ENCODE results near the gene CNTN4.

DNA sequence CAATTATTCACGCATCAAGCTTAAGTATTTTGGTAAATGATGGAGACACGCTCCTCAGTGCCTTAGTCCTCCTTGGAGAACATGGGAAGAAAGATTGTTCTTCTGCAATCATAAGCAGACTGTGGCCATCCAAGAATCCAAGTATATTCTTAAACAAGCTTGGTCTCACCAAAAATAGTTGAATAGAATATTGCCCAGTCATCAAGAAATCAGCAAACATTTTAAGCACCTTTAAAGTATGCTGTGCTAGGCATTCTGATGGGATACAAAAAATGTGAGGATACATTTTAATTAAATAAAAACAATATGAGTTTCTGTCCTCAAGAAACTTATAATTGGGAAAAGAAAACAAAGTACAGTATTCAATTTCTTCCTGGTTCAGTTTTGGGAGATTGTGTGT is 445.5 kb downstream of the CNTN4 start:
- TF ChIP-seq, protein P1, sequence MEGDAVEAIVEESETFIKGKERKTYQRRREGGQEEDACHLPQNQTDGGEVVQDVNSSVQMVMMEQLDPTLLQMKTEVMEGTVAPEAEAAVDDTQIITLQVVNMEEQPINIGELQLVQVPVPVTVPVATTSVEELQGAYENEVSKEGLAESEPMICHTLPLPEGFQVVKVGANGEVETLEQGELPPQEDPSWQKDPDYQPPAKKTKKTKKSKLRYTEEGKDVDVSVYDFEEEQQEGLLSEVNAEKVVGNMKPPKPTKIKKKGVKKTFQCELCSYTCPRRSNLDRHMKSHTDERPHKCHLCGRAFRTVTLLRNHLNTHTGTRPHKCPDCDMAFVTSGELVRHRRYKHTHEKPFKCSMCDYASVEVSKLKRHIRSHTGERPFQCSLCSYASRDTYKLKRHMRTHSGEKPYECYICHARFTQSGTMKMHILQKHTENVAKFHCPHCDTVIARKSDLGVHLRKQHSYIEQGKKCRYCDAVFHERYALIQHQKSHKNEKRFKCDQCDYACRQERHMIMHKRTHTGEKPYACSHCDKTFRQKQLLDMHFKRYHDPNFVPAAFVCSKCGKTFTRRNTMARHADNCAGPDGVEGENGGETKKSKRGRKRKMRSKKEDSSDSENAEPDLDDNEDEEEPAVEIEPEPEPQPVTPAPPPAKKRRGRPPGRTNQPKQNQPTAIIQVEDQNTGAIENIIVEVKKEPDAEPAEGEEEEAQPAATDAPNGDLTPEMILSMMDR (IDR thresholded peaks at IDR 0.05): no peak
- TF ChIP-seq EP300 (IDR thresholded peaks at IDR 0.05): no peak
- TF ChIP-seq POLR2A (IDR thresholded peaks at IDR 0.05; ENCODE audit: low read depth): no peak
- no peak for TF ChIP-seq POLR2AphosphoS5 (IDR thresholded peaks at IDR 0.05)
